Uterus (tissue), 4 donors: Measurements from ENCODE around the gene LHX2. TPM values are rescaled to one million over a fixed set of nuclear protein-coding genes. Genes with fewer than 3 reads are reported as not detected.

Experiments used
- DNase-seq, 2 donors: peaks; one replicate each; pipeline ENCODE4 v3.0.0-alpha.2; 2019 to 2020
- H3K27ac ChIP-seq, 2 donors: fragments of 200-600 bp; sonication (generic); 1 replicate in 1 of 2; 2 replicates in 1 of 2; pipeline ENCODE4 v1.5.1; 2016 to 2018
- H3K27me3 ChIP-seq, 2 donors: fragments of 200-600 bp; sonication (generic); one replicate each; pipeline ENCODE4 v1.5.1; 2018 to 2019; ENCODE audit warnings: control low read depth in 1 of 2
- H3K36me3 ChIP-seq, 2 donors: fragments of 200-600 bp; sonication (generic); one replicate each; pipeline ENCODE4 v1.5.1; 2019; ENCODE audit warnings: control low read depth in 1 of 2
- H3K4me1 ChIP-seq, 2 donors: fragments of 200-600 bp; sonication (generic); one replicate each; pipeline ENCODE4 v1.5.1; 2018 to 2019; ENCODE audit warnings: control low read depth in 1 of 2
- H3K4me3 ChIP-seq, 2 donors: fragments of 200-600 bp; sonication (generic); 1 replicate in 1 of 2; 2 replicates in 1 of 2; pipeline ENCODE4 v1.5.1; 2018 to 2019; ENCODE audit warnings: mild to moderate bottlenecking in 1 of 2
- H3K9me3 ChIP-seq, 2 donors: fragments of 200-600 bp; sonication (generic); one replicate each; pipeline ENCODE4 v1.5.1; 2019; ENCODE audit warnings: control low read depth in 1 of 2
- POLR2A ChIP-seq, 2 donors: fragments of 450-650 bp; IDR thresholded peaks; one replicate each; pipeline ENCODE4 v1.6.1; 2016; ENCODE audit warnings: antibody characterized with exemption in 2 of 2, mild to moderate bottlenecking in 1 of 2, moderate library complexity in 1 of 2
- intact Hi-C: fragments of 100-400 bp; cut with DNase I; formaldehyde crosslinking; loops from one replicate; pipeline ENCODE4 v1.15.1; 2023; ENCODE audit warnings: low total_unique reads
- total RNA-seq, 4 donors: library from RNA; depleted of rRNA in 3 of 4; stranded (reverse); fragments of >200 nt in 3 of 4; gene quantifications; one replicate each; pipeline versions ENCODE4 v1.1.0 to v1.2.4, GENCODE V29; 2014 to 2023
- TF ChIP-seq, protein P1 (sequence below), 4 experiments: fragments of 200-600 bp in 2 of 4; fragments of 450-650 bp in 2 of 4; sonication (generic) in 2 of 4; IDR thresholded peaks; one replicate each; pipeline ENCODE4 v1.5.1; 2016 to 2019; ENCODE audit warnings: antibody characterized with exemption in 4 of 4, mild to moderate bottlenecking in 2 of 4, moderate library complexity in 1 of 4
- donor health status: DM: yes; HTN: yes; CAD: no.

Gene LHX2
- total RNA-seq, 4 donors from 2014 or later, result 0.14 TPM; not detected in 3

DNA sequence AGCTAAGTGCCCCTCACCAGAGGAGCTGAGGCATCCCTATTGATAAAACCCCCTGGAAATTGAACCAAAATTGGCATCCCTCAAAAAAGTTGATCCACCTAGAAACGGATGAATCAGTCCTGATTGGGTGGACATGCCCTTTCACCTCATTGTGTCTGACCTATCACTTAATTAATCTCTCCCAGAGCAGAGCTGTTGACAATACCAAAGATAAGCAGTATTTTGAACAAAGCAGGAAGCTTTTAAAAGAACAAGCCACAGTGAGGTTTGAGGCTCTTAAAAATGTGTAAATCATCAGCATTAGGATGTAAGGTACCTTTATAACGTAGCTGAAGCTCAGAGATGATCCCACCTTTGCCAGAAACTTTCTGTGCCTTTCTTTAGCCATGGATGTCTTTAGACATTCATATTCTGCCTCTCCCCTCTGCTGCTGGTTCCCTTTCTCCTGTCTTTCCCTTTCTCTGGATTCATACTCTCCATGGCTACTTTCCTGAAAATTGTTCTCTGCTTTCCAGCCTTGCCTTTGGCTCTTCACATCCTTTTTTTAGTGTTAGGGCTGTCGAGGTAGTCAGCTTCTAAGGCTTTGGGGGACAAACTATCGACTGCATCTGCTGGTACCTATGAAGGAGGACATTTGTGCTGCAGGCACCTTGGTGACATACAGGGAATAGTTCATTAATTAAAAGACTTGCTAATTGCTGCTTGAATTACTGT is 7.8 kb upstream of the LHX2 start:
- intact Hi-C loops, result no loop called here
- Histone ChIP-seq H3K36me3 (no peaks in the 10 kb centered on the region), H3K27ac (no peak overlapping the region), H3K27me3 (peaks cover 23 to 87% of the 10 kb centered on the region in 2 donors), H3K4me3 (no peak overlapping the region), H3K9me3 (no peaks in the 10 kb centered on the region), H3K4me1 (peaks cover 0 to 12% of the 10 kb centered on the region in 2 donors)
- TF ChIP-seq POLR2A (IDR thresholded peaks at IDR 0.05), result no peak
- TF ChIP-seq, protein P1, sequence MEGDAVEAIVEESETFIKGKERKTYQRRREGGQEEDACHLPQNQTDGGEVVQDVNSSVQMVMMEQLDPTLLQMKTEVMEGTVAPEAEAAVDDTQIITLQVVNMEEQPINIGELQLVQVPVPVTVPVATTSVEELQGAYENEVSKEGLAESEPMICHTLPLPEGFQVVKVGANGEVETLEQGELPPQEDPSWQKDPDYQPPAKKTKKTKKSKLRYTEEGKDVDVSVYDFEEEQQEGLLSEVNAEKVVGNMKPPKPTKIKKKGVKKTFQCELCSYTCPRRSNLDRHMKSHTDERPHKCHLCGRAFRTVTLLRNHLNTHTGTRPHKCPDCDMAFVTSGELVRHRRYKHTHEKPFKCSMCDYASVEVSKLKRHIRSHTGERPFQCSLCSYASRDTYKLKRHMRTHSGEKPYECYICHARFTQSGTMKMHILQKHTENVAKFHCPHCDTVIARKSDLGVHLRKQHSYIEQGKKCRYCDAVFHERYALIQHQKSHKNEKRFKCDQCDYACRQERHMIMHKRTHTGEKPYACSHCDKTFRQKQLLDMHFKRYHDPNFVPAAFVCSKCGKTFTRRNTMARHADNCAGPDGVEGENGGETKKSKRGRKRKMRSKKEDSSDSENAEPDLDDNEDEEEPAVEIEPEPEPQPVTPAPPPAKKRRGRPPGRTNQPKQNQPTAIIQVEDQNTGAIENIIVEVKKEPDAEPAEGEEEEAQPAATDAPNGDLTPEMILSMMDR (IDR thresholded peaks at IDR 0.05), result no peak
- DNase-seq, result no peak

DNA sequence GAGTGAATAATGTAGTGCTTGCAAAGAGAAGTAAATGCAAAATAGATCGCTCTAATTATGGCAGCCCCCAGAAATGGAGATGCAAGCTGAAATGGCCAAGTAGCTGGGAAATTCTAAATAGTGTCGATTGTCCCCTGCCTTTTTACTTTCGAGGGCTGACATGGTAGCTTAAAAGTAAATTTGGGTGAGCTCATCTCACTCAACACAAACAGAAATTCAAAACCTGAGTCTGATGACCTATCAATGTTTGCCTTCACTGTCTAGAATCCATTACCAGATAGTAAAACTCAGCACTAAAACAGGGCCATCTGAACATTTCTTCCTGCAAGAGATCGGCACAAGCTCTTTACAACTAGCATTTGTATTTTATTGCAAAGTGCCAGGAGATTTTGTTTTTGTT is 7.0 kb upstream of the LHX2 start:
- no peaks in the 10 kb centered on the region for H3K36me3 ChIP-seq
- no peaks in the 10 kb centered on the region for H3K9me3 ChIP-seq
- H3K4me1 ChIP-seq, result peaks cover 0 to 15% of the 10 kb centered on the region in 2 donors
- intact Hi-C loops, result no loop called here
- no peak overlapping the region for H3K27ac ChIP-seq
- TF ChIP-seq, protein P1 (IDR thresholded peaks at IDR 0.05), result no peak
- no peak for TF ChIP-seq POLR2A (IDR thresholded peaks at IDR 0.05)
- DNase-seq, result no peak
- H3K4me3 ChIP-seq, result no peak overlapping the region
- peaks cover 23 to 90% of the 10 kb centered on the region in 2 donors for H3K27me3 ChIP-seq

DNA sequence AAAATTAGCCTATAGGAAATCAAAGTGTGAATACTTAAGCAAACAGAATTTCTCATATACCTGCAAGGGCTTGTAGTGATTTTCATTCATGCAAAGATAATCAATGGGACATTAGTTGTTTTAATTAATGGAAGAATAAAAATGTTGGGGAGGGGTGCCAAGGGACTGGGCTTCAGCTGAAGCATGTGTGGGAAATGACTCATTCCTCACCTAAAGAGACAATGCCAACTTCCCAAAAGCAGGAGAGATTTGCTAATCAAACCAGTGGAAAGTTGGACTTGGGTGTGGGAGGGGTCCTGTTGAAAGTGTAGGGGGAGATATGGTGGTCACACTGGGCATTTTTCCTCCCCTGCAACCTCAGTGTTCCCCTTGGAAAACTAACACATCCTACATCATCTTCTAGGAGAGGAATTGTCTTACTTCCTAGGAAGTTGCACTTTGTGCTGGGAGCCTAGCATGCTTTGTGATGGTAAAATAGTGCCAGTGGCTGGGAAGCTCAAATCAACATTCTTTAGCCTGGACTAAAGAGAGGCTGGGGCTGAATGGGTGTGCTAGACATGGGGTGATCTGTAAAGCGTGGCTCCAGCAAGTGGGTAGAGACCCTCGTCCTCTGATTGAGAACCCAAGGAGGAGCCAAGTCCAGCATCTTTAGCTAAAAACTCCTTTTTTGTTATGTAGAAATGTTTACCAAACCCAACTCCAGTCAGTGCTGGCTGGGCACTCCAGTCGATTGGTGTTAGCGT is 6.4 kb upstream of the LHX2 start:
- H3K4me1 ChIP-seq, result peaks cover 0 to 11% of the 10 kb centered on the region in 2 donors
- H3K9me3 ChIP-seq, result no peaks in the 10 kb centered on the region
- intact Hi-C loops, result no loop called here
- TF ChIP-seq, protein P1 (IDR thresholded peaks at IDR 0.05), result no peak
- TF ChIP-seq POLR2A (IDR thresholded peaks at IDR 0.05), result no peak
- no peak for DNase-seq
- no peaks in the 10 kb centered on the region for H3K36me3 ChIP-seq
- peaks cover 23 to 96% of the 10 kb centered on the region in 2 donors for H3K27me3 ChIP-seq
- H3K4me3 ChIP-seq, result no peak overlapping the region
- H3K27ac ChIP-seq, result no peak overlapping the region

DNA sequence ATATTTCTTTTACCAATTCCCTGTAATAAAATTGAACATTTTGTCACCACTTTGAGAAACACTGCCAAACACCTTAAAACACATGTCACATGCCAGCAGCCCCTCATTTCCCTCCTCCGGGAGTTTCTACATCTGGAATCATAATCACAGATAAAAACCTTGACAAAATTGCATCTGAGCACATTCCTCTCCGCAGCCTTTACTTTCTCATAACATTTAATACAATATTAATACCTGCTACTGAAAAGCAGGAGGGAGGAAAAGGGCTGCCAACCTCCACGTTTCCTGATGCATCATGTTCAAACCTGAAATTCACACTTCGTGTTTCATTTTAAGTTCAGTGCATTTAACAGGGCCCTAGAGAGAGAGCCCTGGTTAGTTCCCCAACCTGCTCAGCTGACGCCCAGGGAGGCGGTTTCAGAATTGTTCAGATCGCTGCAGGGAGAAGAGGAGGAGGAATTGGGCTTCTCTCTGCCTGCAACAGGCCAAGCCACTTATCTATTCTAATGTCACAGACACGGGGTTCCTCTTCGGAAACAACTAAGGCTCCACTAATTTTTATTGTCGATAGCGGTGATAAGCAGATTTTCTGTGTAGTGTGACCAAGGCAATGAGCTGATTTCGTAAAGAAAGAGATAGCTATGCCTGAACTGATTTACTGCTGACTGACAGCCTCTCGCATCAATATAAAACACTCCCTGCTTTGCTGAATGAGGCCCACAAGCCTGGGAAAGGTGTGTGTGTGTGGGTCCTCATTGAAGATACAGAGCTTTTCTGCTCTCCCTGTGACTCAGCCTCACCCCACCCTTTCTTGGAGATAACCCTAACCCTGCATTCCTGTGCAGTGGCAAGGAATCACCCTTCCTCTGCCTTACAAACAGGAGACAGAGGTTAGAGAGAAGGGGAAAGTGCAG is 4.9 kb upstream of the LHX2 start:
- Histone ChIP-seq H3K9me3 (no peaks in the 10 kb centered on the region), H3K36me3 (no peaks in the 10 kb centered on the region), H3K4me3 (no peak overlapping the region), H3K27ac (no peak overlapping the region), H3K27me3 (peaks cover 17 to 92% of the 10 kb centered on the region in 2 donors), H3K4me1 (peaks cover 0 to 21% of the 10 kb centered on the region in 2 donors)
- no peak for DNase-seq
- intact Hi-C loops, result no loop called here
- TF ChIP-seq POLR2A (IDR thresholded peaks at IDR 0.05), result no peak
- TF ChIP-seq, protein P1 (IDR thresholded peaks at IDR 0.05), result no peak
